Naive thymus-derived CD4-positive, alpha-beta T cell (primary cell): Measurements from ENCODE around the gene PRDM16. TPM values are rescaled to one million over a fixed set of nuclear protein-coding genes. Genes with fewer than 3 reads are reported as not detected.
A peak's percentile ranks its signal among the peaks of the same experiment; 100 is the strongest.

Source experiments
- ATAC-seq: fragments of 150-1000 bp; cut with Tn5 transposase; 2 replicates; pipeline ENCODE4 v1.10.0; 2021; ENCODE audit warnings: mild to moderate bottlenecking, moderate library complexity
- CTCF ChIA-PET: fragments of 350-600 bp; sonication (Branson Sonifier 250); formaldehyde crosslinking; loops from one replicate; lab custom pipeline; 2021; ENCODE audit warnings: antibody characterized with exemption; lab: Charles Lee
- POLR2A ChIA-PET: fragments of 350-600 bp; sonication (Branson Sonifier 250); formaldehyde crosslinking; loops from one replicate; lab custom pipeline; 2021; ENCODE audit warnings: antibody characterized with exemption, inconsistent platforms; lab: Charles Lee
- DNase-seq, 9 donors: peaks; one replicate each; pipeline versions ENCODE4 v3.0.0 to v3.0.0-alpha.2; 2020 to 2022; ENCODE audit warnings: mixed read lengths in 1 of 9
- H3K27ac ChIP-seq: one replicate; pipeline ENCODE4 v1.7.0; 2013; ENCODE audit warnings: mild to moderate bottlenecking, low read depth, low read length, moderate library complexity
- H3K27me3 ChIP-seq, 2 donors: one replicate each; pipeline ENCODE4 v1.7.0; 2013; ENCODE audit warnings: low read length in 2 of 2, mild to moderate bottlenecking in 2 of 2, moderate library complexity in 2 of 2; ENCODE audit not compliant: control insufficient read depth in 2 of 2, insufficient read depth in 2 of 2
- H3K36me3 ChIP-seq, 3 experiments: 1 replicate in 2 of 3; 2 replicates in 1 of 3; pipeline ENCODE4 v1.7.0; 2013; ENCODE audit warnings: low read length in 3 of 3, mild to moderate bottlenecking in 3 of 3, moderate library complexity in 1 of 3; ENCODE audit not compliant: insufficient read depth in 3 of 3, control insufficient read depth in 2 of 3
- H3K4me1 ChIP-seq, 2 donors: one replicate each; pipeline ENCODE4 v1.7.0; 2013; ENCODE audit warnings: low read length in 2 of 2, mild to moderate bottlenecking in 2 of 2, moderate library complexity in 1 of 2; ENCODE audit not compliant: control insufficient read depth in 2 of 2, insufficient read depth in 2 of 2
- H3K4me3 ChIP-seq: 2 replicates; pipeline ENCODE4 v1.7.0; 2013; ENCODE audit warnings: mild to moderate bottlenecking, low read length
- H3K9me3 ChIP-seq, 3 experiments: 1 replicate in 2 of 3; 2 replicates in 1 of 3; pipeline ENCODE4 v1.7.0; 2013; ENCODE audit warnings: low read length in 3 of 3; ENCODE audit not compliant: control insufficient read depth in 2 of 3
- H3K27ac Mint-ChIP-seq, 9 donors: one replicate each; pipeline ENCODE4 v1.8.0; 2020 to 2022; ENCODE audit warnings: mixed read lengths in 9 of 9, mild to moderate bottlenecking in 8 of 9, moderate library complexity in 5 of 9, inconsistent platforms in 2 of 9
- H3K27me3 Mint-ChIP-seq, 5 donors: one replicate each; pipeline ENCODE4 v1.8.0; 2021 to 2022; ENCODE audit warnings: mixed read lengths in 5 of 5, mild to moderate bottlenecking in 1 of 5
- H3K36me3 Mint-ChIP-seq, 5 donors: one replicate each; pipeline ENCODE4 v1.8.0; 2020 to 2022; ENCODE audit warnings: mixed read lengths in 5 of 5, mild to moderate bottlenecking in 3 of 5, inconsistent platforms in 1 of 5
- H3K4me1 Mint-ChIP-seq, 7 donors: one replicate each; pipeline ENCODE4 v1.8.0; 2020 to 2022; ENCODE audit warnings: mixed read lengths in 7 of 7, mild to moderate bottlenecking in 3 of 7, inconsistent platforms in 1 of 7
- H3K4me3 Mint-ChIP-seq, 10 donors: one replicate each; pipeline ENCODE4 v1.8.0; 2020 to 2022; ENCODE audit warnings: mild to moderate bottlenecking in 10 of 10, mixed read lengths in 10 of 10, moderate library complexity in 6 of 10, inconsistent platforms in 2 of 10
- H3K9me3 Mint-ChIP-seq, 11 donors: one replicate each; pipeline ENCODE4 v1.8.0; 2020 to 2022; ENCODE audit warnings: mixed read lengths in 11 of 11, mild to moderate bottlenecking in 4 of 11, inconsistent platforms in 1 of 11, moderate library complexity in 1 of 11
- intact Hi-C, 2 donors: fragments of 100-400 bp; cut with micrococcal nuclease; formaldehyde crosslinking; loops; one replicate each; pipeline ENCODE4 v1.15.1; 2023
- polyA plus RNA-seq, 2 donors: library from polyadenylated mRNA; unstranded; fragments of 300-500 nt; fragmentation: Illumina TruSeq; gene quantifications; one replicate each; pipeline ENCODE4 v1.2.3, GENCODE V29; 2021
- total RNA-seq, 6 experiments: library from RNA in 5 of 6; stranded (reverse) in 5 of 6; gene quantifications; 1 replicate in 5 of 6; 2 replicates in 1 of 6; pipeline ENCODE4 v1.2.3 and lab custom pipeline; 2021 to 2026

The PRDM16 gene
- total and polyA plus RNA-seq, 7 experiments from 2014 or later = 0.05 to 0.61 (median 0.36) TPM; not detected in 2

DNA sequence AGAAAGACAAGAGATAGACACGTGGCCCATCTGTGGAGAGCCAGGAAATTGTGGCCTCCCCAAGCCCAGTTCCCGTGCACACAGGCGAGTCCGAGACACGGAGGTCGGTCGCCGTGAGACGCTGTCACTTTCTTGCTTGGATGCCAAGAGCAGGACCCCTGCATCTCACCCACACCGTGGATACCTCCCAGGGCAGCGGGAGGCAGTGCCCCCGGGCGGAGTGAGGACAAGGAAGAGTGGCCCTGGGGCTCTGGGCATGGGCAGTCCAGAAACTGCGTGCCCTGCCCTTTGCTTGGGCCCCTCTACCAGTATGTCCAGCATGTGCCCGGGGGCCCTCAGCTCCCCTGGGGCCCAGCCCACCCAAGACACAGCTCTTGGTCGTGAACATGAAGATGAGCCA is 360.8 kb downstream of the PRDM16 start:
- no peak overlapping the region for H3K4me3 Mint-ChIP-seq
- Histone ChIP-seq H3K4me1 (no peaks in the 10 kb centered on the region), H3K9me3 (no peaks in the 10 kb centered on the region), H3K27ac (no peak overlapping the region), H3K27me3 (no peaks in the 10 kb centered on the region), H3K4me3 (no peak overlapping the region), H3K36me3 (no peaks in the 10 kb centered on the region)
- ChIA-PET POLR2A (no interaction called here), CTCF (no interaction called here)
- no peaks in the 10 kb centered on the region for H3K9me3 Mint-ChIP-seq
- DNase-seq = no peak
- no peaks in the 10 kb centered on the region for H3K27me3 Mint-ChIP-seq
- intact Hi-C loops = no loop called here
- H3K27ac Mint-ChIP-seq = no peak overlapping the region
- H3K36me3 Mint-ChIP-seq = no peaks in the 10 kb centered on the region
- peaks cover 0 to 3% (median 0%) of the 10 kb centered on the region in 7 donors for H3K4me1 Mint-ChIP-seq
- no peak for ATAC-seq

DNA sequence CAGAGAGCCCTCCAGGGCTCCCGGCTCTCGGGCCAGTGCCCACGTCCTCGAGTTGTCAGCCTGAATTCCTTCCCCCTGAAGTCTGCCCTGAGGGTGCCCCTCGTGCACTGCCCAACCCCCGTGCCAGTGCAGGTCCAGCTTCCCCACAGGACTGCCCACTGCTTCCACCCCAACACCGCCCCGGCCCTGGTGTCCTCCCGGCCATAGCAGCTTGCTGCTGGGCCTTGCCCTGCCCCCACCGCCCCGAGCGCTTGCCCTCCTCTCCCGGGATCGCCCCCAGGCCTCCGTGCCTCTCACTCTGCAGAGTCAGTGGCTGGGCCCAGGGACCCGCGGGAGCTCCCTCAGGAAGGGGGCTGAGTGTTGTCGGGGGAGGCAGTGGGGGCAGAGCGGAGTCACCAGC is 361.4 kb downstream of the PRDM16 start:
- ATAC-seq (no peak), DNase-seq (no peak)
- H3K27me3 Mint-ChIP-seq = no peaks in the 10 kb centered on the region
- H3K9me3 Mint-ChIP-seq = no peaks in the 10 kb centered on the region
- intact Hi-C loops = no loop called here
- ChIA-PET CTCF (no interaction called here), POLR2A (no interaction called here)
- no peaks in the 10 kb centered on the region for H3K9me3 ChIP-seq
- H3K4me1 ChIP-seq = no peaks in the 10 kb centered on the region
- H3K36me3 ChIP-seq = no peaks in the 10 kb centered on the region
- H3K27ac ChIP-seq = no peak overlapping the region
- H3K4me1 Mint-ChIP-seq = peaks cover 0 to 3% (median 0%) of the 10 kb centered on the region in 7 donors
- H3K4me3 ChIP-seq = no peak overlapping the region
- H3K27ac Mint-ChIP-seq = no peak overlapping the region
- no peaks in the 10 kb centered on the region for H3K27me3 ChIP-seq
- H3K4me3 Mint-ChIP-seq = no peak overlapping the region
- no peaks in the 10 kb centered on the region for H3K36me3 Mint-ChIP-seq

DNA sequence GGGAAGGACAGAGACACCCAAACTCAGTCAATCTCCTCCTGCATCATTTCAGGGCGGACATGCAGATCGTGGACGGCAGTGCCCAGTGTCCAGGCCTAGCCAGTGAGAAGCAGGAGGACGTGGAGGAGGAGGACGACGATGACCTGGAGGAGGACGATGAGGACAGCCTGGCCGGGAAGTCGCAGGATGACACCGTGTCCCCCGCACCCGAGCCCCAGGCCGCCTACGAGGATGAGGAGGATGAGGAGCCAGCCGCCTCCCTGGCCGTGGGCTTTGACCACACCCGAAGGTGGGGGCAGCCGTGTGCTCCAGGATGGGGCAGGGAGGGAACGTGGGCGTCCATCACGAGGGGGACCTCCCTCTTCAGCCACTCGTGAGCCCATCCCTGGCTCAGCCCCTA is 361.8 kb downstream of the PRDM16 start:
- ChIA-PET CTCF (no interaction called here), POLR2A (no interaction called here)
- no peaks in the 10 kb centered on the region for H3K36me3 Mint-ChIP-seq
- Histone ChIP-seq H3K27me3 (no peaks in the 10 kb centered on the region), H3K9me3 (no peaks in the 10 kb centered on the region), H3K4me1 (no peaks in the 10 kb centered on the region), H3K36me3 (no peaks in the 10 kb centered on the region), H3K4me3 (no peak overlapping the region), H3K27ac (no peak overlapping the region)
- no peaks in the 10 kb centered on the region for H3K27me3 Mint-ChIP-seq
- H3K9me3 Mint-ChIP-seq = no peaks in the 10 kb centered on the region
- ATAC-seq (peak; percentile 19), DNase-seq (no peak)
- peaks cover 0 to 3% (median 0%) of the 10 kb centered on the region in 7 donors for H3K4me1 Mint-ChIP-seq
- H3K4me3 Mint-ChIP-seq = no peak overlapping the region
- intact Hi-C loops = no loop called here
- H3K27ac Mint-ChIP-seq = no peak overlapping the region

DNA sequence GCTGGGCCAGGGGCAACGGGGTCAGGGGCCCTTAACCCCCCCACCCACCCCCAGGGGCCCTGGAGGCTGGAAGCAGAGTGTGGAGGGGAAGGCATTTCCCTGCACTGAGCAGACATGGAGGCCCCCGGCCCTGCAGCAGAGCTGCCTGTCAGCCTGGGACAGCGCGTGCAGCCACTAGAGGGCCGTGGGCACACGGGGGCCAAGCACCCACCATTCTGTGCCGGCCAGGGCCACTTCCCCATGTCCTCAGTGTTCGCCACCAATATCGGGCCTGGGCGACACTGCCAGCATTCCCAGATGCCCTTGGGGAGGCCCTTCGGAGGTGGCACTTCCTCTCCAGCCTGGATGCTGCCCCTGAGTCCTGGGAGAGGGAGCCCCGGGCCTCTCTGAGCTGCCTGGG is 362.3 kb downstream of the PRDM16 start:
- Mint-ChIP-seq H3K4me3 (no peak overlapping the region), H3K36me3 (no peaks in the 10 kb centered on the region), H3K27me3 (no peaks in the 10 kb centered on the region), H3K4me1 (peaks cover 0 to 3% (median 0%) of the 10 kb centered on the region in 7 donors), H3K9me3 (no peaks in the 10 kb centered on the region), H3K27ac (no peak overlapping the region)
- ATAC-seq (no peak), DNase-seq (no peak)
- no peaks in the 10 kb centered on the region for H3K9me3 ChIP-seq
- no peaks in the 10 kb centered on the region for H3K36me3 ChIP-seq
- no peak overlapping the region for H3K27ac ChIP-seq
- POLR2A ChIA-PET = no interaction called here
- CTCF ChIA-PET = no interaction called here
- H3K27me3 ChIP-seq = no peaks in the 10 kb centered on the region
- no peak overlapping the region for H3K4me3 ChIP-seq
- intact Hi-C loops = no loop called here
- no peaks in the 10 kb centered on the region for H3K4me1 ChIP-seq

DNA sequence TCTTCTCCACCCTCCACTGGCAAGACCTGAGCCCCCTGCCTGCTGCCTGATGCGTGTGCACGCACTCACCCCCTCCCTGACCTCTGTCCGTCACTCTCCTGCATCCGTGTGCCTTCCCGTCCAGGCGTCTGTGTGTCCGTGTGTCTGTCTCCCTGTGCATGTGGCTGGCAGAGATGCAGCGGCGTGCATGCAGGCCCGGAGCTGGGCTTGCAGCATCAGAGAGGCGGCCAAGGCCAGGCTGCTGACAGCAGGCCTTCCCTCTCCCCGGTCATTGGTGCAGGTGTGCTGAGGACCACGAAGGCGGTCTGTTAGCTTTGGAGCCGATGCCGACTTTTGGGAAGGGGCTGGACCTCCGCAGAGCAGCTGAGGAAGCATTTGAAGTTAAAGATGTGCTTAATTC is 362.7 kb downstream of the PRDM16 start:
- Mint-ChIP-seq H3K27ac (no peak overlapping the region), H3K4me3 (no peak overlapping the region), H3K4me1 (peaks cover 0 to 3% (median 0%) of the 10 kb centered on the region in 7 donors), H3K9me3 (no peaks in the 10 kb centered on the region), H3K36me3 (no peaks in the 10 kb centered on the region), H3K27me3 (no peaks in the 10 kb centered on the region)
- intact Hi-C loops = no loop called here
- DNase-seq (no peak), ATAC-seq (no peak)
- no peaks in the 10 kb centered on the region for H3K4me1 ChIP-seq
- no peak overlapping the region for H3K27ac ChIP-seq
- ChIA-PET CTCF (no interaction called here), POLR2A (no interaction called here)
- H3K4me3 ChIP-seq = no peak overlapping the region
- no peaks in the 10 kb centered on the region for H3K27me3 ChIP-seq
- no peaks in the 10 kb centered on the region for H3K9me3 ChIP-seq
- no peaks in the 10 kb centered on the region for H3K36me3 ChIP-seq

DNA sequence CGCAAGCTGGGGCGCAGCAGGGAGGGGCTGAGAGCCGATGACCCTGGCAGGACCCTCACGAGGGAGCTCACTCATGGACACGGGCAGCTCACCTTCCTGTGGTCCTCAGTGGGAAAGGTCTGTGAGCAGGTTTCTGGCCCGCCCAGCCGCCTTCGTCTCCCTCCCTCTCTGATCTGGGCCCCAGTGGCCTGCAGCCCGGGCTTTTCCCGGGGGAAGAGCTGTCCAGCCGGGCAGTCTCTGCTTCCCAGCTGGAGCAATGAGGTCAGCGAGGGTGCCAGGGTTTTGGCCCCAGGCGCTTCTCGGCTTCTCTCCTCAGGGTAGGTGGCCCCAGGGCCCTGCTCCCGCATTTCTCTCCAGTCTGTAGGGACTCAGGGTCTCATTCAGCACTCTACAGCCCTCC is 363.3 kb downstream of the PRDM16 start:
- intact Hi-C loops = no loop called here
- no peaks in the 10 kb centered on the region for H3K4me1 ChIP-seq
- H3K4me3 ChIP-seq = no peak overlapping the region
- H3K4me3 Mint-ChIP-seq = no peak overlapping the region
- no peaks in the 10 kb centered on the region for H3K27me3 Mint-ChIP-seq
- H3K36me3 ChIP-seq = no peaks in the 10 kb centered on the region
- H3K4me1 Mint-ChIP-seq = peaks cover 0 to 3% (median 0%) of the 10 kb centered on the region in 7 donors
- H3K27ac Mint-ChIP-seq = no peak overlapping the region
- ChIA-PET POLR2A (no interaction called here), CTCF (no interaction called here)
- no peaks in the 10 kb centered on the region for H3K27me3 ChIP-seq
- no peaks in the 10 kb centered on the region for H3K9me3 Mint-ChIP-seq
- no peaks in the 10 kb centered on the region for H3K9me3 ChIP-seq
- ATAC-seq = no peak
- H3K36me3 Mint-ChIP-seq = no peaks in the 10 kb centered on the region
- DNase-seq = no peak
- no peak overlapping the region for H3K27ac ChIP-seq

DNA sequence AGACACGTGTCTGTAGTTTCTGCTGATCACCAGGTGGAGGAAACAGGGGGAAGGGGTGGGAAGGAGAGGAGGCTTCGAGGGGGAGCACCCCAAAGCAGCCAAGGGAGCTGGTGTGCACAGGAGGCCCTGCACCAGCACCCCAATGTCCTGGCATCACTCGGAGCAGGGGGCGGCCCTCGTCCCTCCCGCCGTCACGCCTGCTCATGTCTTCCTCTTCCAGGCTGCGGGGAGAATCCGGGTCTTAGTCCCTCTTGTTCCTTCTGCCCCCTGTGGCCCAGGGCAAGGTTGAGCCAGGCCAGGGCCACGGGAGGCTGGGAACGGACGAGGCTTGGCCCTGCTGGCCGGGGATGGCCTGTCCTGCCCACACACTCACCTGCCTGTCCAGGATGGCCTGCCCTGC is 364.1 kb downstream of the PRDM16 start:
- H3K27ac ChIP-seq = no peak overlapping the region
- Mint-ChIP-seq H3K4me3 (no peak overlapping the region), H3K36me3 (no peaks in the 10 kb centered on the region), H3K9me3 (no peaks in the 10 kb centered on the region), H3K27me3 (no peaks in the 10 kb centered on the region), H3K4me1 (peaks cover 0 to 3% (median 0%) of the 10 kb centered on the region in 7 donors), H3K27ac (no peak overlapping the region)
- ATAC-seq (no peak), DNase-seq (no peak)
- intact Hi-C loops = no loop called here
- H3K4me3 ChIP-seq = no peak overlapping the region
- H3K9me3 ChIP-seq = no peaks in the 10 kb centered on the region
- H3K27me3 ChIP-seq = no peaks in the 10 kb centered on the region
- ChIA-PET CTCF (no interaction called here), POLR2A (no interaction called here)
- no peaks in the 10 kb centered on the region for H3K36me3 ChIP-seq
- H3K4me1 ChIP-seq = no peaks in the 10 kb centered on the region
